K562 (cell line): Measurements from ENCODE around the gene GOLIM4. TPM values are rescaled to one million over a fixed set of nuclear protein-coding genes. Genes with fewer than 3 reads are reported as not detected.

ENCODE experiments used
- CREB1 ChIP-seq, 2 experiments: sonication (generic) in 1 of 2; formaldehyde crosslinking in 1 of 2; IDR thresholded peaks; 2 replicates each; pipeline versions ENCODE4 v1.6.1 to v1.8.0; 2012 to 2022; ENCODE audit warnings: inconsistent platforms in 1 of 2, mild to moderate bottlenecking in 1 of 2, missing genetic modification reagents in 1 of 2, moderate library complexity in 1 of 2
- ETS2 ChIP-seq: IDR thresholded peaks from 2 replicates; pipeline ENCODE4 v1.6.1; 2016; ENCODE audit warnings: borderline replicate concordance, missing genetic modification characterization, mild to moderate bottlenecking, moderate library complexity, missing compliant biosample characterization; ENCODE audit not compliant: poor library complexity, severe bottlenecking
- HDAC3 ChIP-seq: fragments of 450-650 bp; IDR thresholded peaks from 2 replicates; pipeline ENCODE4 v1.6.1; 2018; ENCODE audit warnings: borderline replicate concordance, mild to moderate bottlenecking, moderate library complexity; ENCODE audit not compliant: partially characterized antibody
- MEIS2 ChIP-seq: fragments of 450-650 bp; IDR thresholded peaks from 2 replicates; pipeline ENCODE4 v1.6.1; 2014; ENCODE audit warnings: mild to moderate bottlenecking; ENCODE audit not compliant: partially characterized antibody
- SP2 ChIP-seq: IDR thresholded peaks from 2 replicates; pipeline ENCODE4 v1.6.1; 2011; ENCODE audit warnings: mild to moderate bottlenecking, low read depth, low read length, moderate library complexity; ENCODE audit not compliant: poor library complexity, severe bottlenecking; ENCODE audit errors: extremely low read depth
- TRIM24 ChIP-seq, 2 experiments: fragments of 450-650 bp; IDR thresholded peaks; 2 replicates each; pipeline ENCODE4 v1.6.1; 2016
- ZBED1 ChIP-seq: IDR thresholded peaks from 2 replicates; pipeline ENCODE4 v1.6.1; 2014
- ZNF23 ChIP-seq: fragments of 250-450 bp; sonication (Bioruptor Pico); IDR thresholded peaks from 2 replicates; pipeline ENCODE4 v1.4.0; 2020; ENCODE audit warnings: mild to moderate bottlenecking
- ZNF436 ChIP-seq: fragments of 250-450, 450-650 bp; sonication (Bioruptor Pico); formaldehyde crosslinking; IDR thresholded peaks from 2 replicates; pipeline ENCODE4 v1.7.0; 2020; ENCODE audit warnings: mild to moderate bottlenecking
- polyA plus RNA-seq, 8 experiments: library from polyadenylated mRNA; depleted of rRNA in 4 of 8; stranded (reverse) in 5 of 8; unstranded in 3 of 8; fragments of >200 nt; fragmentation: Nextera tagmentation in 2 of 8; fragmentation: Illumina TruSeq in 1 of 8; extraction: Ambion mirVana in 2 of 8; extraction: Trizol in 1 of 8; gene quantifications; 2 replicates each; pipeline versions ENCODE4 v1.2.1 to v1.2.3, GENCODE V29; 2011 to 2014; ENCODE audit warnings: inconsistent platforms in 1 of 8, missing spikeins in 1 of 8
- total RNA-seq, 7 experiments: library from RNA; depleted of rRNA in 6 of 7; stranded (reverse); fragments of >200 nt in 6 of 7; fragmentation: Illumina TruSeq in 2 of 7; extraction: Trizol in 2 of 7; gene quantifications; 2 replicates each; pipeline versions ENCODE4 v1.2.1 to v1.2.3, GENCODE V29; 2011 to 2021; ENCODE audit warnings: low replicate concordance in 1 of 7
- TF ChIP-seq, protein P1 (sequence below): fragments of 450-650 bp; formaldehyde crosslinking; IDR thresholded peaks from 2 replicates; pipeline ENCODE4 v1.4.0; 2022; ENCODE audit warnings: missing genetic modification characterization
- TF ChIP-seq, protein P2 (sequence below), 2 experiments: fragments of 450-650 bp in 1 of 2; sonication (generic) in 1 of 2; formaldehyde crosslinking in 1 of 2; IDR thresholded peaks; 2 replicates each; pipeline versions ENCODE4 v1.7.1 to v1.9.0; 2016 to 2022; ENCODE audit warnings: inconsistent platforms in 1 of 2, mild to moderate bottlenecking in 1 of 2, missing genetic modification reagents in 1 of 2
- TF ChIP-seq, protein P3 (sequence below), 3 experiments: IDR thresholded peaks in 2 of 3; conservative IDR thresholded peaks in 1 of 3; 2 replicates each; pipeline ENCODE4 v1.5.1; 2011 to 2012; ENCODE audit warnings: low read length in 3 of 3, mild to moderate bottlenecking in 3 of 3, control low read depth in 2 of 3, improper control_type of control experiment in 1 of 3, inconsistent platforms in 1 of 3, low read depth in 1 of 3, mixed read lengths in 1 of 3, moderate library complexity in 1 of 3; ENCODE audit not compliant: insufficient read depth in 2 of 3

The GOLIM4 gene
- total and polyA plus RNA-seq, 9 of the 15 experiments (the other 6 are each of a cell fraction or from before 2014, with no cell fraction given) = 9.3 to 39.4 (median 31.0) TPM

DNA sequence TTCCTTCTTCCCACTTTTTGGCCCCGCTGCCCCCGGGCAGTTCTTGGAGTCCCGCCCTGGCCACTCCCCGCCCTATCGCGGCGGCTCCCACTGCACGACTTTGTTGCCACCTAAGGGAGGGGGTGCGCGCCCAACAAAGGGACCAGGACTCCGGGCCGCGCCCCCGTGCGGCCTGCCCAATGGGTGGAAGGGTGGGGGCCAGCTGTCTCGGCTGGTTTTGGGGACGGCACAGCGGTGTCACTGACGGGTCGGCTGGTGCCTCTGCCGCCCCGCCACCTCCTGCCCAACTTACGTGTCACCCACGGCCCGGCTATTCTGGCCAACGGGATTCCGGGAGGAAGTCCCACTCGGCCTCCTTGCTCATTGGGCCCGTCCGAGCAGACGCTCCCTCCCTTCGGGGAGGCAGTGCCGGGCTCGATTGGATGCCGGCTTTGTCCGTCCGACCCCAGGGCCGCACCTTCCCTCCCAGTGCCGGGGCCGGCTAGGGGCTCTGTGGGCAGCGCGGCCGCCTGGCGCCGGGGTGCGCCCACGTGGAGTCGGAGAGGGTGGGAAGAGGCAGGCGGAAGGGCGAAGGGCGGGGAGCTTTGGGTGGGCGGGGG, at the start of gene GOLIM4 (continued):
- peak; percentile 61 for TF ChIP-seq CREB1 (IDR thresholded peaks at IDR 0.05)
- no peak; the same call in 1 of the 2 replicates for TF ChIP-seq CREB1 (CRISPR knock-in tag; IDR thresholded peaks at IDR 0.05)
- TF ChIP-seq ZBED1 = no peak; the same call in 1 of the 2 replicates
- TF ChIP-seq HDAC3 = no peak
- TF ChIP-seq, protein P1, sequence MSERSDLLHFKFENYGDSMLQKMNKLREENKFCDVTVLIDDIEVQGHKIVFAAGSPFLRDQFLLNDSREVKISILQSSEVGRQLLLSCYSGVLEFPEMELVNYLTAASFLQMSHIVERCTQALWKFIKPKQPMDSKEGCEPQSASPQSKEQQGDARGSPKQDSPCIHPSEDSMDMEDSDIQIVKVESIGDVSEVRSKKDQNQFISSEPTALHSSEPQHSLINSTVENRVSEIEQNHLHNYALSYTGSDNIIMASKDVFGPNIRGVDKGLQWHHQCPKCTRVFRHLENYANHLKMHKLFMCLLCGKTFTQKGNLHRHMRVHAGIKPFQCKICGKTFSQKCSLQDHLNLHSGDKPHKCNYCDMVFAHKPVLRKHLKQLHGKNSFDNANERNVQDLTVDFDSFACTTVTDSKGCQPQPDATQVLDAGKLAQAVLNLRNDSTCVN (CRISPR knock-in tag) = no peak
- no peak for TF ChIP-seq ETS2
- TF ChIP-seq, protein P2, sequence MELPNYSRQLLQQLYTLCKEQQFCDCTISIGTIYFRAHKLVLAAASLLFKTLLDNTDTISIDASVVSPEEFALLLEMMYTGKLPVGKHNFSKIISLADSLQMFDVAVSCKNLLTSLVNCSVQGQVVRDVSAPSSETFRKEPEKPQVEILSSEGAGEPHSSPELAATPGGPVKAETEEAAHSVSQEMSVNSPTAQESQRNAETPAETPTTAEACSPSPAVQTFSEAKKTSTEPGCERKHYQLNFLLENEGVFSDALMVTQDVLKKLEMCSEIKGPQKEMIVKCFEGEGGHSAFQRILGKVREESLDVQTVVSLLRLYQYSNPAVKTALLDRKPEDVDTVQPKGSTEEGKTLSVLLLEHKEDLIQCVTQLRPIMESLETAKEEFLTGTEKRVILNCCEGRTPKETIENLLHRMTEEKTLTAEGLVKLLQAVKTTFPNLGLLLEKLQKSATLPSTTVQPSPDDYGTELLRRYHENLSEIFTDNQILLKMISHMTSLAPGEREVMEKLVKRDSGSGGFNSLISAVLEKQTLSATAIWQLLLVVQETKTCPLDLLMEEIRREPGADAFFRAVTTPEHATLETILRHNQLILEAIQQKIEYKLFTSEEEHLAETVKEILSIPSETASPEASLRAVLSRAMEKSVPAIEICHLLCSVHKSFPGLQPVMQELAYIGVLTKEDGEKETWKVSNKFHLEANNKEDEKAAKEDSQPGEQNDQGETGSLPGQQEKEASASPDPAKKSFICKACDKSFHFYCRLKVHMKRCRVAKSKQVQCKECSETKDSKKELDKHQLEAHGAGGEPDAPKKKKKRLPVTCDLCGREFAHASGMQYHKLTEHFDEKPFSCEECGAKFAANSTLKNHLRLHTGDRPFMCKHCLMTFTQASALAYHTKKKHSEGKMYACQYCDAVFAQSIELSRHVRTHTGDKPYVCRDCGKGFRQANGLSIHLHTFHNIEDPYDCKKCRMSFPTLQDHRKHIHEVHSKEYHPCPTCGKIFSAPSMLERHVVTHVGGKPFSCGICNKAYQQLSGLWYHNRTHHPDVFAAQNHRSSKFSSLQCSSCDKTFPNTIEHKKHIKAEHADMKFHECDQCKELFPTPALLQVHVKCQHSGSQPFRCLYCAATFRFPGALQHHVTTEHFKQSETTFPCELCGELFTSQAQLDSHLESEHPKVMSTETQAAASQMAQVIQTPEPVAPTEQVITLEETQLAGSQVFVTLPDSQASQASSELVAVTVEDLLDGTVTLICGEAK (IDR thresholded peaks at IDR 0.05) = peak; percentile 73
- TF ChIP-seq, protein P2 (CRISPR knock-in tag; IDR thresholded peaks at IDR 0.05) = no peak; the same call in 1 of the 2 replicates
- TF ChIP-seq, protein P3, sequence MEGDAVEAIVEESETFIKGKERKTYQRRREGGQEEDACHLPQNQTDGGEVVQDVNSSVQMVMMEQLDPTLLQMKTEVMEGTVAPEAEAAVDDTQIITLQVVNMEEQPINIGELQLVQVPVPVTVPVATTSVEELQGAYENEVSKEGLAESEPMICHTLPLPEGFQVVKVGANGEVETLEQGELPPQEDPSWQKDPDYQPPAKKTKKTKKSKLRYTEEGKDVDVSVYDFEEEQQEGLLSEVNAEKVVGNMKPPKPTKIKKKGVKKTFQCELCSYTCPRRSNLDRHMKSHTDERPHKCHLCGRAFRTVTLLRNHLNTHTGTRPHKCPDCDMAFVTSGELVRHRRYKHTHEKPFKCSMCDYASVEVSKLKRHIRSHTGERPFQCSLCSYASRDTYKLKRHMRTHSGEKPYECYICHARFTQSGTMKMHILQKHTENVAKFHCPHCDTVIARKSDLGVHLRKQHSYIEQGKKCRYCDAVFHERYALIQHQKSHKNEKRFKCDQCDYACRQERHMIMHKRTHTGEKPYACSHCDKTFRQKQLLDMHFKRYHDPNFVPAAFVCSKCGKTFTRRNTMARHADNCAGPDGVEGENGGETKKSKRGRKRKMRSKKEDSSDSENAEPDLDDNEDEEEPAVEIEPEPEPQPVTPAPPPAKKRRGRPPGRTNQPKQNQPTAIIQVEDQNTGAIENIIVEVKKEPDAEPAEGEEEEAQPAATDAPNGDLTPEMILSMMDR (IDR thresholded peaks at IDR 0.05 in 2 of 3, conservative IDR thresholded peaks at IDR 0.05 in 1 of 3; ENCODE audit: insufficient read depth in 2 of 3, low read depth in 1 of 3, low read length in 3 of 3) = peak in 2 of 3 experiments; percentile 22 to 30; a peak in 3 of 6 replicates
- no peak for TF ChIP-seq TRIM24 (IDR thresholded peaks at IDR 0.05)
- TF ChIP-seq ZNF23 (CRISPR knock-in tag) = no peak
- TF ChIP-seq SP2 = peak; percentile 67
- TF ChIP-seq MEIS2 = peak; percentile 4
- TF ChIP-seq ZNF436 (CRISPR knock-in tag) = no peak
